K562 (cell line): ENCODE results near the gene FBXL22. TPM values are rescaled to one million over a fixed set of nuclear protein-coding genes. Genes with fewer than 3 reads are reported as not detected.

Experiments used
- polyA plus RNA-seq, 8 experiments: library from polyadenylated mRNA; depleted of rRNA in 4 of 8; stranded (reverse) in 5 of 8; unstranded in 3 of 8; fragments of >200 nt; fragmentation: Nextera tagmentation in 2 of 8; fragmentation: Illumina TruSeq in 1 of 8; extraction: Ambion mirVana in 2 of 8; extraction: Trizol in 1 of 8; gene quantifications; 2 replicates each; pipeline versions ENCODE4 v1.2.1 to v1.2.3, GENCODE V29; 2011 to 2014; ENCODE audit warnings: inconsistent platforms in 1 of 8, missing spikeins in 1 of 8
- total RNA-seq, 7 experiments: library from RNA; depleted of rRNA in 6 of 7; stranded (reverse); fragments of >200 nt in 6 of 7; fragmentation: Illumina TruSeq in 2 of 7; extraction: Trizol in 2 of 7; gene quantifications; 2 replicates each; pipeline versions ENCODE4 v1.2.1 to v1.2.3, GENCODE V29; 2011 to 2021; ENCODE audit warnings: low replicate concordance in 1 of 7

FBXL22 gene
- total and polyA plus RNA-seq, 9 of the 15 experiments (the other 6 are each of a cell fraction or from before 2014, with no cell fraction given) = not detected

Other genes starting within 250 kb of the FBXL22 start
- gene CA12, start 215.5 kb upstream of the FBXL22 start, total RNA-seq (2014; rRNA removed) = 0.16 and 0.18 TPM in 2 replicates
- gene CA12, start 215.5 kb upstream of the FBXL22 start, total RNA-seq (2014; rRNA removed; fragmentation: Illumina TruSeq; extraction: Trizol) = 0.07 and 0.13 TPM in 2 replicates
- gene CA12, start 215.5 kb upstream of the FBXL22 start, total RNA-seq (2015; rRNA removed; fragmentation: Illumina TruSeq; extraction: Trizol) = 0.22 and 0.23 TPM in 2 replicates
- gene CA12, start 215.5 kb upstream of the FBXL22 start, total RNA-seq (2021) = 0.07 and 0.09 TPM in 2 replicates
- 0.01 and 0.05 TPM in 2 replicates for gene CA12, start 215.5 kb upstream of the FBXL22 start, polyA plus RNA-seq (2011; rRNA removed)
- gene CA12, start 215.5 kb upstream of the FBXL22 start, polyA plus RNA-seq (2014; fragmentation: Illumina TruSeq; extraction: Trizol) = 0.19 and 0.47 TPM in 2 replicates
- under 1 TPM in 1 of 2 experiments, not detected in 1; 0.11 TPM for gene CA12, start 215.5 kb upstream of the FBXL22 start, polyA plus RNA-seq (2014; fragmentation: Nextera tagmentation; extraction: Ambion mirVana)
- gene CA12, start 215.5 kb upstream of the FBXL22 start, polyA plus RNA-seq (2014; rRNA removed) = 0.78 and 0.89 TPM in 2 replicates
- gene USP3, start 92.8 kb upstream of the FBXL22 start, total RNA-seq (2014; rRNA removed) = 21.7 and 31.2 TPM in 2 replicates
- 49.7 and 50.3 TPM in 2 replicates for gene USP3, start 92.8 kb upstream of the FBXL22 start, total RNA-seq (2014; rRNA removed; fragmentation: Illumina TruSeq; extraction: Trizol)
- gene USP3, start 92.8 kb upstream of the FBXL22 start, total RNA-seq (2015; rRNA removed; fragmentation: Illumina TruSeq; extraction: Trizol) = 44.6 and 46.1 TPM in 2 replicates
- 48.8 and 54.3 TPM in 2 replicates for gene USP3, start 92.8 kb upstream of the FBXL22 start, total RNA-seq (2021)
- 17.3 and 23.1 TPM in 2 replicates for gene USP3, start 92.8 kb upstream of the FBXL22 start, polyA plus RNA-seq (2011; rRNA removed)
- 38.7 and 42.8 TPM in 2 replicates for gene USP3, start 92.8 kb upstream of the FBXL22 start, polyA plus RNA-seq (2014; fragmentation: Illumina TruSeq; extraction: Trizol)
- 10 to 100 TPM; 24.3 to 34.8 TPM for gene USP3, start 92.8 kb upstream of the FBXL22 start, polyA plus RNA-seq (2014; fragmentation: Nextera tagmentation; extraction: Ambion mirVana)
- 19.5 and 21.2 TPM in 2 replicates for gene USP3, start 92.8 kb upstream of the FBXL22 start, polyA plus RNA-seq (2014; rRNA removed)
- 91.9 and 93.1 TPM in 2 replicates for gene HERC1, start 236.6 kb downstream of the FBXL22 start, total RNA-seq (2014; rRNA removed)
- gene HERC1, start 236.6 kb downstream of the FBXL22 start, total RNA-seq (2014; rRNA removed; fragmentation: Illumina TruSeq; extraction: Trizol) = 79.2 and 88.1 TPM in 2 replicates
- gene HERC1, start 236.6 kb downstream of the FBXL22 start, total RNA-seq (2015; rRNA removed; fragmentation: Illumina TruSeq; extraction: Trizol) = 90.4 and 92.6 TPM in 2 replicates
- gene HERC1, start 236.6 kb downstream of the FBXL22 start, total RNA-seq (2021) = 103 and 108 TPM in 2 replicates
- gene HERC1, start 236.6 kb downstream of the FBXL22 start, polyA plus RNA-seq (2011; rRNA removed) = 43.9 and 48.3 TPM in 2 replicates
- 79.0 and 89.9 TPM in 2 replicates for gene HERC1, start 236.6 kb downstream of the FBXL22 start, polyA plus RNA-seq (2014; fragmentation: Illumina TruSeq; extraction: Trizol)
- 10 to 100 TPM; 24.5 to 42.4 TPM for gene HERC1, start 236.6 kb downstream of the FBXL22 start, polyA plus RNA-seq (2014; fragmentation: Nextera tagmentation; extraction: Ambion mirVana)
- 70.7 and 83.4 TPM in 2 replicates for gene HERC1, start 236.6 kb downstream of the FBXL22 start, polyA plus RNA-seq (2014; rRNA removed)